ENCODE measurements around the gene DLL4. TPM values are rescaled to one million over a fixed set of nuclear protein-coding genes. Genes with fewer than 3 reads are reported as not detected.

The DLL4 gene
- total and polyA plus RNA-seq, 2 experiments from 2014 or later: 2.3 TPM; not detected in 1

GRCh38 chr15:40911693-40912092, 17.4 kb upstream of the DLL4 start:
- TF ChIP-seq CTCF (IDR thresholded peaks at IDR 0.05; ENCODE audit: poor library complexity) (no peak), EZH2 (IDR thresholded peaks at IDR 0.05; ENCODE audit: borderline replicate concordance) (no peak), EZH2phosphoT487 (IDR thresholded peaks at IDR 0.05; ENCODE audit: low read depth, severe bottlenecking, unreplicated experiment) (no peak)
- Histone ChIP-seq H3K27ac (peak overlapping the region; percentile 69), H3K4me1 (ENCODE audit: insufficient read depth) (peaks cover 46% of the 10 kb centered on the region), H3K9me2 (replicated peaks; ENCODE audit: insufficient read depth) (no peaks in the 10 kb centered on the region), H4K20me1 (ENCODE audit: insufficient read depth, poor library complexity, severe bottlenecking) (no peaks in the 10 kb centered on the region), H3K4me3 (no peak overlapping the region), H3K27me3 (no peaks in the 10 kb centered on the region), H2AFZ (no peak overlapping the region), H3K79me2 (no peaks in the 10 kb centered on the region), H3K4me2 (no peak overlapping the region), H3K9me3 (ENCODE audit: low read depth) (no peaks in the 10 kb centered on the region), H3K36me3 (replicated peaks; ENCODE audit: insufficient read depth, low read depth) (no peaks in the 10 kb centered on the region)
- DNase-seq (ENCODE audit: low spot score): no peak
- WGBS (ENCODE audit: low lambda C conversion rate, missing lambda C conversion rate): 92% methylated on average over 2 of the region's 2 CpGs

- TF ChIP-seq EZH2 (IDR thresholded peaks at IDR 0.05; ENCODE audit: borderline replicate concordance) (no peak), EZH2phosphoT487 (IDR thresholded peaks at IDR 0.05; ENCODE audit: low read depth, severe bottlenecking, unreplicated experiment) (no peak), CTCF (IDR thresholded peaks at IDR 0.05; ENCODE audit: poor library complexity) (no peak)
- Histone ChIP-seq H3K9me3 (ENCODE audit: low read depth) (no peaks in the 10 kb centered on the region), H4K20me1 (ENCODE audit: insufficient read depth, poor library complexity, severe bottlenecking) (no peaks in the 10 kb centered on the region), H3K36me3 (replicated peaks; ENCODE audit: insufficient read depth, low read depth) (no peaks in the 10 kb centered on the region), H3K4me3 (no peak overlapping the region), H3K27me3 (no peaks in the 10 kb centered on the region), H3K27ac (no peak overlapping the region), H3K9me2 (replicated peaks; ENCODE audit: insufficient read depth) (no peaks in the 10 kb centered on the region), H3K4me1 (ENCODE audit: insufficient read depth) (peaks cover 38% of the 10 kb centered on the region), H2AFZ (no peak overlapping the region), H3K79me2 (no peaks in the 10 kb centered on the region), H3K4me2 (no peak overlapping the region)
- 94% methylated on average over 6 of the region's 6 CpGs for WGBS (ENCODE audit: low lambda C conversion rate, missing lambda C conversion rate)
- DNase-seq (ENCODE audit: low spot score): no peak
Measured at GRCh38 chr15:40912478-40912877, 16.7 kb upstream of the DLL4 start.

GRCh38 chr15:40914013-40914412, 15.1 kb upstream of the DLL4 start:
- TF ChIP-seq CTCF (IDR thresholded peaks at IDR 0.05; ENCODE audit: poor library complexity) (no peak), EZH2phosphoT487 (IDR thresholded peaks at IDR 0.05; ENCODE audit: low read depth, severe bottlenecking, unreplicated experiment) (no peak), EZH2 (IDR thresholded peaks at IDR 0.05; ENCODE audit: borderline replicate concordance) (no peak)
- Histone ChIP-seq H4K20me1 (ENCODE audit: insufficient read depth, poor library complexity, severe bottlenecking) (no peaks in the 10 kb centered on the region), H3K27me3 (no peaks in the 10 kb centered on the region), H3K9me3 (ENCODE audit: low read depth) (no peaks in the 10 kb centered on the region), H3K36me3 (replicated peaks; ENCODE audit: insufficient read depth, low read depth) (no peaks in the 10 kb centered on the region), H3K4me1 (ENCODE audit: insufficient read depth) (peaks cover 25% of the 10 kb centered on the region), H3K4me2 (no peak overlapping the region), H3K4me3 (no peak overlapping the region), H2AFZ (no peak overlapping the region), H3K27ac (no peak overlapping the region), H3K9me2 (replicated peaks; ENCODE audit: insufficient read depth) (no peaks in the 10 kb centered on the region), H3K79me2 (no peaks in the 10 kb centered on the region)
- DNase-seq (ENCODE audit: low spot score): no peak
- WGBS (ENCODE audit: low lambda C conversion rate, missing lambda C conversion rate): 96% methylated on average over 12 of the region's 12 CpGs

- H2AFZ ChIP-seq: no peak overlapping the region
- WGBS (ENCODE audit: low lambda C conversion rate, missing lambda C conversion rate): 86% methylated on average over 8 of the region's 8 CpGs
- no peak overlapping the region for H3K27ac ChIP-seq
- DNase-seq (ENCODE audit: low spot score): no peak
- no peaks in the 10 kb centered on the region for H3K79me2 ChIP-seq
- no peaks in the 10 kb centered on the region for H3K36me3 ChIP-seq (replicated peaks; ENCODE audit: insufficient read depth, low read depth)
- H3K27me3 ChIP-seq: no peaks in the 10 kb centered on the region
- H3K9me3 ChIP-seq (ENCODE audit: low read depth): no peaks in the 10 kb centered on the region
- no peaks in the 10 kb centered on the region for H4K20me1 ChIP-seq (ENCODE audit: insufficient read depth, poor library complexity, severe bottlenecking)
- no peak overlapping the region for H3K4me3 ChIP-seq
- TF ChIP-seq CTCF (IDR thresholded peaks at IDR 0.05; ENCODE audit: poor library complexity) (no peak), EZH2 (IDR thresholded peaks at IDR 0.05; ENCODE audit: borderline replicate concordance) (no peak), EZH2phosphoT487 (IDR thresholded peaks at IDR 0.05; ENCODE audit: low read depth, severe bottlenecking, unreplicated experiment) (no peak)
- H3K4me1 ChIP-seq (ENCODE audit: insufficient read depth): peaks cover 25% of the 10 kb centered on the region
- no peak overlapping the region for H3K4me2 ChIP-seq
- no peaks in the 10 kb centered on the region for H3K9me2 ChIP-seq (replicated peaks; ENCODE audit: insufficient read depth)
Measured at GRCh38 chr15:40914486-40914885, 14.7 kb upstream of the DLL4 start.
